ENCODE measurements around the gene COPS6. TPM values are rescaled to one million over a fixed set of nuclear protein-coding genes. Genes with fewer than 3 reads are reported as not detected.

The COPS6 gene
- total RNA-seq, 1 donor = 43.9 TPM

GRCh38 chr7:100101016-100101862 is 12.5 kb downstream of the COPS6 start, which contains the start of the genes AP4M1 and MCM7:
Gene AP4M1, plus strand, starts transcription at chr7:100101643. Its CDS starts 72 bp downstream, at chr7:100101715.
Gene MCM7, minus strand, starts transcription at chr7:100101397. Its CDS starts 103 bp downstream, at chr7:100101294.
- DNase-seq (ENCODE audit: low read depth in 2 of 3, low spot score in 2 of 3) = peak; percentile 84 to 98 (median 97)

DNA sequence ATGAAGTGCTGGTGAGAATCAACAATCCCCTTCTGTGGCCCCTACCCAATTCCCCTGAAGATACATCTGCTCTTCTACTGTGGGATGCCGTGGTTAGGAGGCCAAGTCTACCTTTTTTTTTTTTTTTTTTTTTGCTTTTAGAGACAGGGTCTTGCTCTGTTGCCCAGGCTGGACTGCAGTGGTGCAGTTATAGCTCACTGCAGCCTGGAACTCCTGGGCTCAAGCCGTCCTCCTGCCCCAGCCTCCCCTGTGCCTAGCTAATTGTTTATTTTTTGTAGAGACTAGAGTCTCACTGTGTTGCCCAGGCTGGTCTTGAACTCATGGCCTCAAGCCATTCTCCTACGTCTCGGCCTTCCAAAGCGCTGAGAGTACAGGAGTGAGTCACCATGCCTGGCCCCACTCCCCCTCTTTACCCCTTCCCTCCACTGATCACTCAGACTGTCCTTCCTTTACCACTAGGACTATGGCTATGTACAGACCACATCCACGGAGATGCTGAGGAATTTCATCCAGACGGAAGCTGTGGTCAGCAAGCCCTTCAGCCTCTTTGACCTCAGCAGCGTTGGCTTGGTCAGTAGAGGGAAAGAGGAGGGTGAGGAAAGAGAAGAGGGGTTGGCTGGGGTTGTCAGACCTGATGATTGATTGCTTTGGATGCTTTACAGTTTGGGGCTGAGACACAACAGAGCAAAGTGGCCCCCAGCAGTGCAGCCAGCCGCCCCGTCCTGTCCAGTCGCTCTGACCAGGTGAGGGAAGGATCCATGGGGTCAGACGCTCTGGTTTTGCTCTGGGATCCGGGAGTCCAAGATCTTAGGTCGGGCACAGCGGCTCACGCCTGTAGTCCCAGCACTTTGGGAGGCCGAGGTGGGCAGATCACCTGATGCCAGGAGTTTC is 14.4 kb downstream of the COPS6 start:
- no peak for DNase-seq (ENCODE audit: low read depth in 2 of 3, low spot score in 2 of 3)

DNA sequence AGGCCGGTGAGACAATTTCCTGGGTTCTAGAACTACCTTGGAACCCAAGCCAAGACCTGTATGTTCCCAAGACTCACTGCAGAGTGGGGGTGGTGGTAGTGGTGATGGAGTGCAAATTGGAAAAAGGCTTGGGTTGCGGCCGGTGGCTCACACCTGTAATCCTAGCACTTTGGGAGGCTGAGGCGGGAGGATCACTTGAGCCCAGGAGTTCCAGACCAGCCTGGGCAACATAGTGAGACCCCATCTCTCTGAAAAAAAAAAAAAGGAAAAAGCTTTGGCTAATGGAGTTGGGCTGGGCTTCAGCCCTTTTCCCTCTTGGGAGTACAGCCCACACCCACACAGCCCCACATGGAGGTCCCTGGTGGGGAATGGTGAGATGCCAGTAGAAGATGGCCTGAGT is 16.8 kb downstream of the COPS6 start:
- no peak for DNase-seq (ENCODE audit: low read depth in 2 of 3, low spot score in 2 of 3)

DNA sequence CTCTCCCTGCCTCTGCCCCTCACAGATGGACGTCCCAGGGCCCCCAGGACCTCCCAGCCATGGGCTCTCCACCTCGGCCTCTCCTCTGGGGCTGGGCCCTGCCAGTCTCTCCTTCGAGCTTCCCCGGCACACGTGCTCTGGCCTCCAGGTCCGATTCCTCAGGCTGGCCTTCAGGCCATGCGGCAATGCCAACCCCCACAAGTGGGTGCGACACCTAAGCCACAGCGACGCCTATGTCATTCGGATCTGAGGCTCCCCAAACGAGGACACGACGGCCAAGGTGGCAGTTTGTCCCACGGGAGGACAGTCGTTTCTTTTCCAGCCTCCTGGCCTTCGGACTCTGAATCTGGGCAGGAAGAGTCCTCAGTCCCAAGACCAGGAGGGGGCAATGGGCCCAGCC is 17.9 kb downstream of the COPS6 start:
- no peak for DNase-seq (ENCODE audit: low read depth in 2 of 3, low spot score in 2 of 3)

- DNase-seq (ENCODE audit: low read depth in 2 of 3, low spot score in 2 of 3) = no peak
These were observed 18.5 kb downstream of the COPS6 start for GRCh38 chr7:100107125-100107737.

- DNase-seq (ENCODE audit: low read depth in 2 of 3, low spot score in 2 of 3) = no peak
These were observed 19.1 kb downstream of the COPS6 start for GRCh38 chr7:100107890-100108289.

DNA sequence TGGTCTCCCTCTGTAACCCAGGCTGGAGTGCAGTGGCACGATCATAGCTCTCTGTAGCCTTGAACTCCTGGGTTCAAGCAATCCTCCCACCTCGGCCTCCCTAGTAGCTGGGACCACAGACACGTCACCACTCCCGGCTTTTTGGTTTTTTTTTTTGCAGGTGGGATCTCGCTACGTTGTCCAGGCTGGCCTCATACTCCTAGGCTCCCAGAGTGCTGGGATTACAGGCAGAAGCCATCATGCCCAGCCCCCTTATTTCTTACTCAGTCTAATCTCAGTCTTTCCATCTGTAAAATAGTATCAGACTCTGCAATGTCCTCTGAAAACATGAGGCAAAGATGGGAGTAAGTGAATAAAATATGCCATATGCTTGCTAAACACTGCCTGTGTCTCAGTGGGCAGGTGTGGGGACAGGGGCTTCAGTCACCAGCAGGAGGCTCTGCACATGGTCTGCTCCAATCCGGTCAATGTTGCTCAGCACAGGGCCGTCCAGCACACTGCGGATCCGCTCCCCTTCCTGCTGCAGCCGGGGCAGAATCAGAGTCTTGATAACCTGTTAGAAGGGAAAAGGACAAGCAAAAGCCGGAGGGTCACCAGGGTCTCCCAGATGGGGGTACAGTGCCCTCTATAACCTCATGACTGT is 20.9 kb downstream of the COPS6 start:
- no peak for DNase-seq (ENCODE audit: low read depth in 2 of 3, low spot score in 2 of 3)

GRCh38 chr7:100111156-100111555 is 22.4 kb downstream of the COPS6 start:
- no peak for DNase-seq (ENCODE audit: low read depth in 2 of 3, low spot score in 2 of 3)

- DNase-seq (ENCODE audit: low read depth in 2 of 3, low spot score in 2 of 3) = no peak
These were observed 23.1 kb downstream of the COPS6 start for GRCh38 chr7:100111914-100112313.

DNA sequence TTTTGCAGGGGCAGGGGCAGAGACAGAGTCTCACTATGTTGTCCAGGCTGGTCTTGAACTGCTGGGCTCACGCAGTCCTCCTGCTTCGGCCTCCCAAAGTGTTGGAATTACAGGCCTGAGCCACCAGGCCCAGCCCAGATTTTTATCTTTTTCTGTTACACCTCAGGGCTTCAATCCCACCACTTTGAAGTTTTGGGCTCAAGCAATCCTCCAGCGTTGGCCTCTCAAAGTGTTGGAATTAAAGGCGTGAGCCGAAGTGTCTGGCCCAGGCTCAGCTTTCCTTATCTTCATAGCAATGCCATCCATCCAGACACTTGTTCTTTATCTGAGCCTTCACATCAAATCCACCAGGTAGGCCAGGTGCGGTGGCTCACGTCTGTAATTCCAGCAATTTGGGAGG is 26.3 kb downstream of the COPS6 start:
- DNase-seq (ENCODE audit: low read depth in 2 of 3, low spot score in 2 of 3) = no peak

DNA sequence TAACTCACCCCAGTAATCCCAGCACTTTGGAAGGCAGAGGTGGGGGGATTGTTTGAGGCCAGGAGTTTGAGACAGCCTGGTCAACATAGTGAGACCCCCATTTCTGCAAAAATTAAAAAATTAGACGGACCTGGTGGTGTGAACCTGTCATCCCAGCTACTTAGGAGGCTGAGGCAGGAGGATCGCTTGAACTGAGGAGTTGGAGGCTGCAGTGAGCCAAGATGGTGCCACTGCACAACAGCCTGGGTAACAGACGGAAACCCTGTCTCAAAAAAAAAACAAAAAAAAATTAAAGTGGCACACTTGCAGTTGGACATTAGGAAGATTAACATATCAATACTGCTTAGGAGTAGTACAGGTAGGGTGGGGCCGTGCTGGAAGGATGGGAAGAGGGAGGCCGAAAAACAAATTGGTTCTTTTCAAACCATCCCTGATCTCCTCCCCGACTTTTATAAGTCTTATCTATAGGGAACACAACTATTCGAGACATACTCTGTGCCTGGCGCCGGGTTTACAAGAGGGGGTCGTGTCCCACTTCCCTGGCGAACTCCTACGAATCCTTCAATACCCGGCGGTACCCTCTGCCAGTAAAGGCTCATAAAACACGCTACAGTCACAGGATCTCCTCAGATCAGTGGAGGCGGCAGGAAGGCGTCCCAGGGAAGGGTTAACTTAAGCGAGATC is 29.8 kb downstream of the COPS6 start:
- DNase-seq (ENCODE audit: low read depth in 2 of 3, low spot score in 2 of 3) = no peak

GRCh38 chr7:100119072-100119969 is 30.6 kb downstream of the COPS6 start, which contains the start of the genes CNPY4 and TAF6:
Gene CNPY4, plus strand, starts transcription at chr7:100119634. Its CDS starts 111 bp downstream, at chr7:100119745.
Gene TAF6, minus strand, starts transcription at chr7:100119358. Its CDS starts 5,149 bp downstream, at chr7:100114209.
- peak; percentile 93 to 96 (median 93) for DNase-seq (ENCODE audit: low read depth in 2 of 3, low spot score in 2 of 3)

GRCh38 chr7:100119970-100120732 is 31.4 kb downstream of the COPS6 start:
- DNase-seq (ENCODE audit: low read depth in 2 of 3, low spot score in 2 of 3) = peak; percentile 48 to 69 (median 60)

GRCh38 chr7:100120733-100121036 is 31.9 kb downstream of the COPS6 start:
- no peak for DNase-seq (ENCODE audit: low read depth in 2 of 3, low spot score in 2 of 3)

DNA sequence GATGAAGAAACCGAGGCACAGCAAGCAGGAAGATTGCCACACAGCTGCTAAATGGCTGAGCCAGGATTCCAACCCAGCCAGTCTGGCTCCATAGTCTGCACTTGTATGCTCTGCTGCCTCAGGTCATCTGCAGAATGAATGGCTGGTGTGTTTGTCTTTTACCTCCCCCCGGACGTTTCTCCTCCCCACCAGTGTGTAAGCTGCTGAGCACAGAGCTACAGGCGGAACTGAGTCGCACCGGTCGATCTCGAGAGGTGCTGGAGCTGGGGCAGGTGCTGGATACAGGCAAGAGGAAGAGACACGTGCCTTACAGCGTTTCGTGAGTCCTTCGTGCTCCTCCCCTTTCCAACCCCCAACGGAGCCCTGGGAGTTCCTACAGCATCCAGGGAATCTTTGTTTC is 33.3 kb downstream of the COPS6 start:
- DNase-seq (ENCODE audit: low read depth in 2 of 3, low spot score in 2 of 3) = no peak

GRCh38 chr7:100122568-100122967 is 33.8 kb downstream of the COPS6 start:
- no peak for DNase-seq (ENCODE audit: low read depth in 2 of 3, low spot score in 2 of 3)

GRCh38 chr7:100124301-100125230 is 35.8 kb downstream of the COPS6 start:
- no peak for DNase-seq (ENCODE audit: low read depth in 2 of 3, low spot score in 2 of 3)

All from hematopoietic multipotent progenitor cell (in vitro differentiated cells).